ENCODE results near the gene USP4.

DNA sequence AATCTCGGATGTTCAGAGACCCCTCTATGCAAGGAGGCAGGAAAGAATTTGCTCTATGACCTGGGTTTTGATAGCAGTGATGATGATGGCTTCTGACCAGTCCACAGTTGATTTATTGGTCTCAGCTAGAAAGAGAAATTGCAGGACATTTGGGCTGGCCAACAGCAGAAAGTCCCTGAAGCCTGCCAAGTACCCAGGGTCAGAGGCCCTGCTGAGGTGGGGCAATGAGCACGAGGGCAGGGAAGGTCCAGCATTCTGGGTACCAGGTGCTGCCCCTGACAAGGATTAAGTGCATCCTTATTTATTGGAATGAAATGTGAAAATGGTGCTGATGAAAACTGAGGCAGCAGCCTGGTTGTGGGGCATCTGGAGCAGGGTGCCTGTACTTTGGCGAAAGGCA lies 82.7 kb downstream of the USP4 start:
- TF ChIP-seq, protein P1, sequence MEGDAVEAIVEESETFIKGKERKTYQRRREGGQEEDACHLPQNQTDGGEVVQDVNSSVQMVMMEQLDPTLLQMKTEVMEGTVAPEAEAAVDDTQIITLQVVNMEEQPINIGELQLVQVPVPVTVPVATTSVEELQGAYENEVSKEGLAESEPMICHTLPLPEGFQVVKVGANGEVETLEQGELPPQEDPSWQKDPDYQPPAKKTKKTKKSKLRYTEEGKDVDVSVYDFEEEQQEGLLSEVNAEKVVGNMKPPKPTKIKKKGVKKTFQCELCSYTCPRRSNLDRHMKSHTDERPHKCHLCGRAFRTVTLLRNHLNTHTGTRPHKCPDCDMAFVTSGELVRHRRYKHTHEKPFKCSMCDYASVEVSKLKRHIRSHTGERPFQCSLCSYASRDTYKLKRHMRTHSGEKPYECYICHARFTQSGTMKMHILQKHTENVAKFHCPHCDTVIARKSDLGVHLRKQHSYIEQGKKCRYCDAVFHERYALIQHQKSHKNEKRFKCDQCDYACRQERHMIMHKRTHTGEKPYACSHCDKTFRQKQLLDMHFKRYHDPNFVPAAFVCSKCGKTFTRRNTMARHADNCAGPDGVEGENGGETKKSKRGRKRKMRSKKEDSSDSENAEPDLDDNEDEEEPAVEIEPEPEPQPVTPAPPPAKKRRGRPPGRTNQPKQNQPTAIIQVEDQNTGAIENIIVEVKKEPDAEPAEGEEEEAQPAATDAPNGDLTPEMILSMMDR (conservative IDR thresholded peaks at IDR 0.05) = no peak
- no peak for TF ChIP-seq ZFX (IDR thresholded peaks at IDR 0.05)
